ENCODE data around the gene AFF3. TPM values are rescaled to one million over a fixed set of nuclear protein-coding genes. Genes with fewer than 3 reads are reported as not detected.

AFF3 gene
- total RNA-seq, 4 donors from 2014 or later = 3.1 to 5.0 (median 3.7) TPM

GRCh38 chr2:99695130-99695943 is 447.1 kb downstream of the AFF3 start:
- Histone ChIP-seq H3K27ac (no peak overlapping the region), H3K9me3 (no peaks in the 10 kb centered on the region), H3K27me3 (no peaks in the 10 kb centered on the region), H3K36me3 (no peaks in the 10 kb centered on the region), H3K4me3 (no peak overlapping the region), H3K4me1 (peaks cover 28% of the 10 kb centered on the region)
- no peak for DNase-seq (ENCODE audit: low spot score in 2 of 2)
- TF ChIP-seq POLR2AphosphoS5 (IDR thresholded peaks at IDR 0.05) (no peak), CTCF (IDR thresholded peaks at IDR 0.05) (no peak), EP300 (IDR thresholded peaks at IDR 0.05) (no peak), POLR2A (IDR thresholded peaks at IDR 0.05) (no peak)
- WGBS = 68% methylated on average over 11 of the region's 11 CpGs

GRCh38 chr2:99694331-99694730 is 448.1 kb downstream of the AFF3 start:
- Histone ChIP-seq H3K4me1 (peaks cover 27% of the 10 kb centered on the region), H3K27me3 (no peaks in the 10 kb centered on the region), H3K36me3 (no peaks in the 10 kb centered on the region), H3K27ac (no peak overlapping the region), H3K9me3 (no peaks in the 10 kb centered on the region), H3K4me3 (no peak overlapping the region)
- TF ChIP-seq POLR2AphosphoS5 (IDR thresholded peaks at IDR 0.05) (no peak), CTCF (IDR thresholded peaks at IDR 0.05) (no peak), EP300 (IDR thresholded peaks at IDR 0.05) (no peak), POLR2A (IDR thresholded peaks at IDR 0.05) (no peak)
- DNase-seq (ENCODE audit: low spot score in 2 of 2) = no peak
- 82% methylated on average over 7 of the region's 7 CpGs for WGBS

- Histone ChIP-seq H3K36me3 (no peaks in the 10 kb centered on the region), H3K4me1 (peaks cover 21% of the 10 kb centered on the region), H3K9me3 (no peaks in the 10 kb centered on the region), H3K27me3 (no peaks in the 10 kb centered on the region), H3K4me3 (no peak overlapping the region), H3K27ac (no peak overlapping the region)
- no peak for TF ChIP-seq POLR2AphosphoS5 (IDR thresholded peaks at IDR 0.05)
- no peak for TF ChIP-seq POLR2A (IDR thresholded peaks at IDR 0.05)
- DNase-seq (ENCODE audit: low spot score in 2 of 2) = no peak
- WGBS = 75% methylated on average over 1 of the region's 1 CpG
Observed at GRCh38 chr2:99692785-99693184, 449.6 kb downstream of the AFF3 start.

- peaks cover 19% of the 10 kb centered on the region for H3K4me1 ChIP-seq
- H3K36me3 ChIP-seq = no peaks in the 10 kb centered on the region
- no peaks in the 10 kb centered on the region for H3K27me3 ChIP-seq
- 44% methylated on average over 4 of the region's 4 CpGs for WGBS
- no peak overlapping the region for H3K27ac ChIP-seq
- H3K4me3 ChIP-seq = no peak overlapping the region
- no peak for DNase-seq (ENCODE audit: low spot score in 2 of 2)
- no peaks in the 10 kb centered on the region for H3K9me3 ChIP-seq
- TF ChIP-seq POLR2A (IDR thresholded peaks at IDR 0.05) (no peak), CTCF (IDR thresholded peaks at IDR 0.05) (no peak), POLR2AphosphoS5 (IDR thresholded peaks at IDR 0.05) (no peak), EP300 (IDR thresholded peaks at IDR 0.05) (no peak)
Observed at GRCh38 chr2:99691926-99692325, 450.5 kb downstream of the AFF3 start.

- DNase-seq (ENCODE audit: low spot score in 2 of 2) = no peak
- Histone ChIP-seq H3K4me1 (peaks cover 16% of the 10 kb centered on the region), H3K27ac (no peak overlapping the region), H3K9me3 (no peaks in the 10 kb centered on the region), H3K4me3 (no peak overlapping the region), H3K27me3 (no peaks in the 10 kb centered on the region), H3K36me3 (no peaks in the 10 kb centered on the region)
- no peak for TF ChIP-seq CTCF (IDR thresholded peaks at IDR 0.05)
- TF ChIP-seq POLR2A (IDR thresholded peaks at IDR 0.05) = no peak
- TF ChIP-seq POLR2AphosphoS5 (IDR thresholded peaks at IDR 0.05) = no peak
- TF ChIP-seq EP300 (IDR thresholded peaks at IDR 0.05) = no peak
- WGBS = 91% methylated on average over 3 of the region's 3 CpGs
Observed at GRCh38 chr2:99689145-99689742, 453.1 kb downstream of the AFF3 start.
